ENCODE data around the gene DNAH8.

Gene DNAH8

GRCh38 chr6:39053854-39054576 lies 338.9 kb downstream of the DNAH8 start:
- DNase-seq (ENCODE audit: low read depth): no peak

GRCh38 chr6:39054577-39055142 lies 339.5 kb downstream of the DNAH8 start:
- DNase-seq (ENCODE audit: low read depth): no peak

GRCh38 chr6:39055661-39056060 lies 340.6 kb downstream of the DNAH8 start:
- no peak for DNase-seq (ENCODE audit: low read depth)

- DNase-seq (ENCODE audit: low read depth): no peak
Observed at GRCh38 chr6:39056191-39056590, 341.1 kb downstream of the DNAH8 start.

- no peak for DNase-seq (ENCODE audit: low read depth)
Observed at GRCh38 chr6:39056681-39057080, 341.6 kb downstream of the DNAH8 start.

GRCh38 chr6:39057251-39058155 lies 342.4 kb downstream of the DNAH8 start:
- DNase-seq (ENCODE audit: low read depth): no peak

- no peak for DNase-seq (ENCODE audit: low read depth)
Observed at GRCh38 chr6:39058471-39059147, 343.5 kb downstream of the DNAH8 start.

- no peak for DNase-seq (ENCODE audit: low read depth)
Observed at GRCh38 chr6:39059496-39060310, 344.6 kb downstream of the DNAH8 start.

- DNase-seq (ENCODE audit: low read depth): no peak
Observed at GRCh38 chr6:39060467-39061160, 345.5 kb downstream of the DNAH8 start.

- no peak for DNase-seq (ENCODE audit: low read depth)
Observed at GRCh38 chr6:39061182-39061581, 346.1 kb downstream of the DNAH8 start.

- no peak for DNase-seq (ENCODE audit: low read depth)
Observed at GRCh38 chr6:39061588-39061987, 346.5 kb downstream of the DNAH8 start.

- DNase-seq (ENCODE audit: low read depth): no peak
Observed at GRCh38 chr6:39062014-39062740, 347.1 kb downstream of the DNAH8 start.

GRCh38 chr6:39063526-39063925 lies 348.4 kb downstream of the DNAH8 start:
- no peak for DNase-seq (ENCODE audit: low read depth)

GRCh38 chr6:39065561-39065960 lies 350.4 kb downstream of the DNAH8 start:
- no peak for DNase-seq (ENCODE audit: low read depth)

- DNase-seq (ENCODE audit: low read depth): no peak
Observed at GRCh38 chr6:39068391-39068790, 353.3 kb downstream of the DNAH8 start.

- no peak for DNase-seq (ENCODE audit: low read depth)
Observed at GRCh38 chr6:39072830-39073229, 357.7 kb downstream of the DNAH8 start.

- DNase-seq (ENCODE audit: low read depth): no peak
Observed at GRCh38 chr6:39073471-39074355, 358.6 kb downstream of the DNAH8 start.

GRCh38 chr6:39074486-39074885 lies 359.4 kb downstream of the DNAH8 start:
- DNase-seq (ENCODE audit: low read depth): no peak

- DNase-seq (ENCODE audit: low read depth): no peak
Observed at GRCh38 chr6:39075010-39075686, 360.0 kb downstream of the DNAH8 start.
